PFSK-1 (cell line): Measurements from ENCODE around the gene WFDC5.

Experiments
- FOXP2 ChIP-seq: optimal IDR thresholded peaks from 2 replicates; pipeline ENCODE3; 2011; ENCODE audit warnings: borderline replicate concordance, control low read depth, inconsistent platforms; ENCODE audit not compliant: insufficient read depth; ENCODE audit errors: extremely low read length, extremely low read depth
- TAF1 ChIP-seq: IDR thresholded peaks from 2 replicates; pipeline ENCODE4 v1.6.1; 2012; ENCODE audit warnings: low read length, control low read depth, borderline replicate concordance; ENCODE audit not compliant: insufficient read depth

DNA sequence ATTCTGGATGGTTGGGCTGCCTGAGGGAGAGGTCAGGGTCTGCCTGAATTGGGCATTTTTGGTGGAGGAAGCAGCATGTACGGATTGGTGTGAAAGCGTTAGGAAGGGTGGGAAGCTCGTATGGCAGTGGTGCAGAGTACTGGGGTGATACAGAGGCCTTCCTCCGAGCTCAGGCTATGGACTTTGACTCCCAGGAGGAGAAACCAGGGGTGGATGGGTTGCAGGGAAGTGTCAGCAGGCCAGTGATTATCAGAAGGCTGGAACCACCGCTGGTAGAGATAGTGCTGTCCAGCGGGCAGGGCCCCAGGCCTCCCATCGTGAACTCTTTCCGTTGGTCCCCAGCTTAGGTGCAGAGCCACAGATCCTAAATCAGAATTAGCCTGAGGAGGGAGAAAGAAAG is 5.3 kb downstream of the WFDC5 start:
- TF ChIP-seq FOXP2 (no peak), TAF1 (no peak)
